Mammary epithelial cell (primary cell): ENCODE data around the gene PRKCA.

Experiments
- CTCF ChIP-seq, 2 donors: IDR thresholded peaks in 1 of 2; conservative IDR thresholded peaks in 1 of 2; 2 replicates each; pipeline ENCODE4 v1.5.1; 2011 to 2012; ENCODE audit warnings: inconsistent platforms in 2 of 2, low read length in 2 of 2, mild to moderate bottlenecking in 2 of 2, control low read depth in 1 of 2, low read depth in 1 of 2; ENCODE audit not compliant: insufficient read depth in 1 of 2; ENCODE audit errors: extremely low read depth in 1 of 2
- EZH2 ChIP-seq: IDR thresholded peaks from 2 replicates; pipeline ENCODE4 v1.6.1; 2012; ENCODE audit warnings: low read length, inconsistent platforms, borderline replicate concordance

GRCh38 chr17:66748578-66748977, 446.2 kb downstream of the PRKCA start:
- TF ChIP-seq CTCF (conservative IDR thresholded peaks at IDR 0.05 in 1 of 2, IDR thresholded peaks at IDR 0.05 in 1 of 2; ENCODE audit: extremely low read depth in 1 of 2, insufficient read depth in 1 of 2, low read depth in 1 of 2, low read length in 2 of 2) (no peak), EZH2 (no peak)
